Measurements from ENCODE around the gene ARHGAP6. TPM values are rescaled to one million over a fixed set of nuclear protein-coding genes. Genes with fewer than 3 reads are reported as not detected.
A peak's percentile ranks its signal among the peaks of the same experiment; 100 is the strongest.
"Not testable (repeated sequence)": the region's sequence is repeated elsewhere in the genome, so short reads cannot be mapped to it uniquely, and the experiment has no call there.

The ARHGAP6 gene
- total and polyA plus RNA-seq, 3 experiments from 2014 or later = not detected

DNA sequence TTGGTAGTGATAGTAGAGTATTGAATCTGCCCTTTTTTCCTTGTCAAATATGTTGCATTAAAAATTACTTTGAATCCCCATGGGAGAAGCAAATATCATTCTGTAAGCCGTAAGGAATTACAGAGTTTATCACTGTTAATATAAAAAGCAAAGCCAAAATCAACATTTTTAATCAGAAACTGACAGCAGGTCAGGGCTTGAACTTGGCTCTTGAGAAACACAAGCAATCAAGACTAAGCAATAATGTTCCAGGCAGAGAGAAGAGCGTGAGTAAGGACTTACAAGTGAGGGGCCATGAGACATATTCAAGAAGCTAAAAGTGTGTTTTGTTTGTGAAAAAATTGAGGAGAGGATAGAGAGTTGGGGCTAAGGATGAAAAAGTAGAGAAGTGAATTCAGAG, 68.2 kb downstream of the ARHGAP6 start:
- H3K27ac Mint-ChIP-seq = no peak overlapping the region
- POLR2A ChIA-PET = no interaction called here
- no peaks in the 10 kb centered on the region for H3K36me3 ChIP-seq (ENCODE audit: insufficient read depth, low read length)
- no peak overlapping the region for H3K27ac ChIP-seq (ENCODE audit: low read depth, low read length)
- no peaks in the 10 kb centered on the region for H3K9me3 Mint-ChIP-seq
- no peak overlapping the region for H3K4me3 Mint-ChIP-seq
- H3K27me3 ChIP-seq (ENCODE audit: insufficient read depth, low read length, poor library complexity, severe bottlenecking) = no peaks in the 10 kb centered on the region
- H3K4me1 ChIP-seq (ENCODE audit: insufficient read depth, low read length) = no peaks in the 10 kb centered on the region
- H3K4me3 ChIP-seq (ENCODE audit: low read length) = no peak overlapping the region
- DNase-seq = no peak
- H3K4me1 Mint-ChIP-seq = no peaks in the 10 kb centered on the region
- no peaks in the 10 kb centered on the region for H3K9me3 ChIP-seq (ENCODE audit: low read length)
- no peaks in the 10 kb centered on the region for H3K36me3 Mint-ChIP-seq
- CTCF ChIA-PET = no interaction called here
- H3K27me3 Mint-ChIP-seq = peaks cover 12 to 13% of the 10 kb centered on the region in 2 donors

DNA sequence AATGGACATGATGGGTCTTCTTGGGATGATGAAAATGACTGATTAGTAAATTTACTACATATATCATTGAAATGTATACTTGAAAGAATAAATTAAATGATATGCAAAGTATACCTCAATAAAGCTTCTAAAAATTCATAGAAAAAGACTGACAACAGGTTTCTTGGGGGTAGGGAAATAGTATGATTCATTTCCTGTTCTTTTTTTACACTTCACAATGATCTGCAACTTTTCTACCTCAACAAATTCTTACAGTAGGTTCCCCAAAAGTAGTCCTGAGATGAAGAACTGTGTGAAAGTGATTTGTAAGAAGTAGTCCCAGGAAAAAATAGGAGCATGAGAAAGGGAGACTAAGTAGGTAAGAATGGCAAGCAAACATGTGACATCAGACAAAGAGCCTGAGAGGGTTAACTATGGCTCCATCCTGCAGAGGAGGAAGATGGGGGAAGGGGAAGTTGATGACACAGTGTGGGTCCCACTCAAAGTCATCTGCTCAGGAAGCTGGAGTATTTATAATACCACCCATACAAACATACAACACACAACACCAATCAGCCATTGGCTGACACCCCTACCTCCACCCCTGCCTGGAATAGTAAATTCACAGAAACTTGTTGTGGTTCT, 73.9 kb downstream of the ARHGAP6 start:
- Histone ChIP-seq H3K27me3 (ENCODE audit: insufficient read depth, low read length, poor library complexity, severe bottlenecking) (no peaks in the 10 kb centered on the region), H3K4me3 (ENCODE audit: low read length) (no peak overlapping the region), H3K36me3 (ENCODE audit: insufficient read depth, low read length) (no peaks in the 10 kb centered on the region), H3K27ac (ENCODE audit: low read depth, low read length) (no peak overlapping the region), H3K4me1 (ENCODE audit: insufficient read depth, low read length) (no peaks in the 10 kb centered on the region), H3K9me3 (ENCODE audit: low read length) (no peaks in the 10 kb centered on the region)
- H3K36me3 Mint-ChIP-seq = no peaks in the 10 kb centered on the region
- peak overlapping the region in 1 of 8 donors; percentile 15 for H3K27ac Mint-ChIP-seq
- H3K4me3 Mint-ChIP-seq = no peak overlapping the region
- peaks cover 5 to 11% (median 8%) of the 10 kb centered on the region in 3 donors for H3K4me1 Mint-ChIP-seq
- H3K9me3 Mint-ChIP-seq = peaks cover 0 to 1% (median 0%) of the 10 kb centered on the region in 5 donors
- CTCF ChIA-PET = no interaction called here
- peaks cover 5 to 10% of the 10 kb centered on the region in 2 donors for H3K27me3 Mint-ChIP-seq
- no peak for DNase-seq
- POLR2A ChIA-PET = interaction anchor here (0.5 kb wide), 1 partner anchor 33 kb away, joined by 3 read pairs; no protein-coding TSS in a partner anchor

DNA sequence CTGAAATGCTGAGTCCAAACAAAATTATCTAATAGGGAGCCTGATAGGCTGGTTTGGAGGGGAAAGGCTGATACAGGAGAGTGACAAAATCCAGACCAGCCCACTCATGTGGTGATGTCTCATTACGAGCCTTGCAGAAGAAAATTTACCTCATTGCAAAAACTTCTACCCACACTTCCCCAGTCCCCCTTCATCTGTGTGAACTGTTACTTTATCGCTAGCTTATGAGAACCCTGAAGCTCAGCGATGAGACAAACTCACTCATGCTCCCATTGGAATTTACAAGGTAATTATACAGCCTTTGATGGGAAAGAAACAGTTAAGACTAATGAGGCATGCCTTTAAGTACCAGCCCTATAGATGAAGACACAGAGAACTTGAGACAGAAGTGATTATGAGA, 76.1 kb downstream of the ARHGAP6 start:
- no peak for DNase-seq
- no peaks in the 10 kb centered on the region for H3K9me3 ChIP-seq (ENCODE audit: low read length)
- no peak overlapping the region for H3K27ac Mint-ChIP-seq
- ChIA-PET POLR2A (no interaction called here), CTCF (no interaction called here)
- no peak overlapping the region for H3K4me3 Mint-ChIP-seq
- no peaks in the 10 kb centered on the region for H3K36me3 Mint-ChIP-seq
- no peaks in the 10 kb centered on the region for H3K36me3 ChIP-seq (ENCODE audit: insufficient read depth, low read length)
- H3K4me1 Mint-ChIP-seq = peaks cover 5 to 11% (median 8%) of the 10 kb centered on the region in 3 donors
- no peak overlapping the region for H3K4me3 ChIP-seq (ENCODE audit: low read length)
- no peak overlapping the region for H3K27ac ChIP-seq (ENCODE audit: low read depth, low read length)
- H3K4me1 ChIP-seq (ENCODE audit: insufficient read depth, low read length) = no peaks in the 10 kb centered on the region
- no peaks in the 10 kb centered on the region for H3K27me3 ChIP-seq (ENCODE audit: insufficient read depth, low read length, poor library complexity, severe bottlenecking)
- peaks cover 0 to 1% (median 0%) of the 10 kb centered on the region in 5 donors for H3K9me3 Mint-ChIP-seq
- peaks cover 9 to 10% of the 10 kb centered on the region in 2 donors for H3K27me3 Mint-ChIP-seq

DNA sequence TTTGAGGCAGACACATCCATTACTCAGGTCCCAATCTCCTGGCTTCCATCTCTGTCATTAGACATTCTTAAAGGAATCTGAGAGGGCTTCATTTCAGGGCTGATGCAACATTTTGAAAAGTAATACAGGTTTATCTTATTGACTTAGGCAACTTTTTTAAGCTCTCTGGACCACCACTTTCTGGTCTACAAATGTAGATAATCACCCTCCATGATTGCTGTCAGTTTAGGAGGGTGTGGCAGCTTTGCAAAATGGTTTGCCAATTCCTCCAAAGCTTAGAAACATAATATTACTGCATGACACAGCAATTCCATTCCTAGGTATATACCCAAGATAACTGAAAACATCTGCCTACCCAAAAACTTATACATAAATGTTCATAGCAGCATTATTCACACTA, 77.6 kb downstream of the ARHGAP6 start:
- DNase-seq = no peak
- peaks cover 5 to 11% (median 8%) of the 10 kb centered on the region in 3 donors for H3K4me1 Mint-ChIP-seq
- Histone ChIP-seq H3K9me3 (ENCODE audit: low read length) (no peaks in the 10 kb centered on the region), H3K27ac (ENCODE audit: low read depth, low read length) (no peak overlapping the region), H3K4me1 (ENCODE audit: insufficient read depth, low read length) (no peaks in the 10 kb centered on the region), H3K4me3 (ENCODE audit: low read length) (no peak overlapping the region), H3K27me3 (ENCODE audit: insufficient read depth, low read length, poor library complexity, severe bottlenecking) (no peaks in the 10 kb centered on the region), H3K36me3 (ENCODE audit: insufficient read depth, low read length) (no peaks in the 10 kb centered on the region)
- ChIA-PET POLR2A (no interaction called here), CTCF (no interaction called here)
- peaks cover 9 to 10% of the 10 kb centered on the region in 2 donors for H3K27me3 Mint-ChIP-seq
- H3K36me3 Mint-ChIP-seq = no peaks in the 10 kb centered on the region
- H3K4me3 Mint-ChIP-seq = no peak overlapping the region
- H3K9me3 Mint-ChIP-seq = peaks cover 0 to 1% (median 0%) of the 10 kb centered on the region in 5 donors
- H3K27ac Mint-ChIP-seq = no peak overlapping the region

DNA sequence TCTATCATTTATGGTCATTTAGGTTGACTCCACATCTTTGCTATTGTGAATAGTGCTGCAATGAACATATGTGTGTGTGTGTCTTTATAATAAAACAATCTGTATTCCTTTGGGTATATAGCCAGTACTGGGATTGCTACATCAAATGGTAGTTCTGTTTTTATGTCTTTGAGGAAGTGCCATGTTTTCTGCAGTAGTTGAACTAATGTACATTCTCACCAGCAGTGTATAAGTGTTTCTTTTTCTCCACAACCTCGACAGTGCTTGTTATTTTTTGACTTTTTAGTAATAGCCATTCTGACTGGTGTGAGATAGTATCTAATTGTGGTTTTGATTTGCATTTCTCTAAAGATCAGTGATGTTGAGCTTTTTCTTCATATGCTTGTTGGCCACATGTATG, 80.5 kb downstream of the ARHGAP6 start:
- no peak overlapping the region for H3K4me3 ChIP-seq (ENCODE audit: low read length)
- Mint-ChIP-seq H3K4me1 (peaks cover 0 to 2% (median 0%) of the 10 kb centered on the region in 3 donors), H3K4me3 (no peak overlapping the region), H3K36me3 (no peaks in the 10 kb centered on the region), H3K27ac (no peak overlapping the region), H3K9me3 (no peaks in the 10 kb centered on the region), H3K27me3 (peaks cover 9 to 10% of the 10 kb centered on the region in 2 donors)
- H3K36me3 ChIP-seq (ENCODE audit: insufficient read depth, low read length) = no peaks in the 10 kb centered on the region
- no peak overlapping the region for H3K27ac ChIP-seq (ENCODE audit: low read depth, low read length)
- H3K27me3 ChIP-seq (ENCODE audit: insufficient read depth, low read length, poor library complexity, severe bottlenecking) = no peaks in the 10 kb centered on the region
- POLR2A ChIA-PET = no interaction called here
- DNase-seq = no peak
- no peaks in the 10 kb centered on the region for H3K9me3 ChIP-seq (ENCODE audit: low read length)
- no peaks in the 10 kb centered on the region for H3K4me1 ChIP-seq (ENCODE audit: insufficient read depth, low read length)
- CTCF ChIA-PET = no interaction called here

DNA sequence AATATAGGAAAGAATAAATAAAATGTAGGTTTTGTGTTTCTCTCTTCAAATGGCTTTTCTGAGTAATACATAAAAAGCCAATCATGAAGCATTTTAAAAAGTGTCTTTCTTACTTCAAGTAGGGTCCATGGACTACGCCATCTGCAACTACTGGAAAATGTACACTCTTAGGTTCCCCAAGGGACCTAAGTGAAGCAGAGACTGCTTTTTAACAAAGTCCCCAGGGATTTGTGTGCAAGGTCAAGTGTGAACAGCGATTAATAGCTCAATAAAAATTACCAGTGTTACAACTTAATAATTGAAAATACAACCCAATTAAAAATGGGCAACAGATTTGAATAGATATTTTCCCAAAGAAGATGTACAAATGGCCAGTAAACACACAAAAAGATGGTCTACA, 84.9 kb downstream of the ARHGAP6 start:
- no peak overlapping the region for H3K27ac ChIP-seq (ENCODE audit: low read depth, low read length)
- peaks cover 0 to 2% (median 0%) of the 10 kb centered on the region in 5 donors for H3K9me3 Mint-ChIP-seq
- no peak overlapping the region for H3K4me3 ChIP-seq (ENCODE audit: low read length)
- H3K27me3 ChIP-seq (ENCODE audit: insufficient read depth, low read length, poor library complexity, severe bottlenecking) = no peaks in the 10 kb centered on the region
- peaks cover 0 to 2% (median 0%) of the 10 kb centered on the region in 3 donors for H3K4me1 Mint-ChIP-seq
- H3K4me3 Mint-ChIP-seq = no peak overlapping the region
- H3K9me3 ChIP-seq (ENCODE audit: low read length) = no peaks in the 10 kb centered on the region
- peaks cover 8 to 9% of the 10 kb centered on the region in 2 donors for H3K27me3 Mint-ChIP-seq
- ChIA-PET CTCF (no interaction called here), POLR2A (no interaction called here)
- no peak overlapping the region for H3K27ac Mint-ChIP-seq
- H3K4me1 ChIP-seq (ENCODE audit: insufficient read depth, low read length) = no peaks in the 10 kb centered on the region
- no peaks in the 10 kb centered on the region for H3K36me3 Mint-ChIP-seq
- H3K36me3 ChIP-seq (ENCODE audit: insufficient read depth, low read length) = no peaks in the 10 kb centered on the region
- no peak for DNase-seq

DNA sequence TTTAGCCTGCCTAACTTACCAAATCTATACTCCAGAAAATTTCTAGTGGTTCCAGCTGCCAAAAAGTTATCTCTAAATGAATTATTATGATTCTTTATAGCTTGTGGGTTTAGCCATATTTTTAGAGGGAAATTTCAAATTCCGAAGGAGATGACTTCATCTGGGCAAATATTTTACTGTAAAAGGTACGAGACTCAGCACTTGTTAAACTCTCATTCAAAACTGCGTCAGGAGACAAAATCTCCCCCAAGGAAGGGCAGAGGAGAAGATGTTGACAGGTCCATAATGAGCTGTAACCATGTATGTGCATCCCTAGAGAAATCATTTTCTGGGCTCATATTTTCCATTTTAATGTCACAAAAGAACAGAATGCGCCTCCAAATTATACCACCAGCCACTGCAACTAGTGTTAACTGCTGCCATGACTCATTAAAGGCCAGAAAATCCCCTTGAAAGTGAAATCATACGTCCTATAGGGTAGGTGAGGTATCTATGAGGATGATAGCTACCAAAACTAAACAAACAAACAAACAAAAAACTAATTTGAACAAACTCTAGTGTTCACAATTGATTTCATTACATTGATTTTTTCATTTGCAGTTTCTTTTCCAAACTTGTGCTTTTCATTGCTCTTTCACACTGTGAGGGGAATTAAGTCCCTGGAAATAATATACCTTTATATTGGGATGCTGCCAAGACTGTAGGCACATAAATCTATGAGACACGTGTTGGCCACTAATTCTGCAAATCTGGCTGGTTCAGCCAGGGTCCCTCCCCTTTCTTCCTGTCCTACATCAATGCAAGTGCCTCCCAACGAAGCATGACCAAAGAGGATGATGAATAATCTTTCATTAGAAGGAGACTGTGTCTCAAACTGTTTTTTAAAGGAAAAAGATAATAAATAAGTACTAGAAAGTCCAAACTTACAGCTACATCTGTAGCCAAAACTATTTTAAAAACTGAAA, 85.8 kb downstream of the ARHGAP6 start:
- no peak overlapping the region for H3K27ac Mint-ChIP-seq
- H3K4me3 Mint-ChIP-seq = no peak overlapping the region
- POLR2A ChIA-PET = no interaction called here
- H3K27me3 ChIP-seq (ENCODE audit: insufficient read depth, low read length, poor library complexity, severe bottlenecking) = no peaks in the 10 kb centered on the region
- peaks cover 0 to 2% (median 0%) of the 10 kb centered on the region in 3 donors for H3K4me1 Mint-ChIP-seq
- peaks cover 6 to 8% of the 10 kb centered on the region in 2 donors for H3K27me3 Mint-ChIP-seq
- no peaks in the 10 kb centered on the region for H3K36me3 Mint-ChIP-seq
- no peak overlapping the region for H3K27ac ChIP-seq (ENCODE audit: low read depth, low read length)
- DNase-seq = no peak
- CTCF ChIA-PET = no interaction called here
- no peak overlapping the region for H3K4me3 ChIP-seq (ENCODE audit: low read length)
- no peaks in the 10 kb centered on the region for H3K4me1 ChIP-seq (ENCODE audit: insufficient read depth, low read length)
- H3K36me3 ChIP-seq (ENCODE audit: insufficient read depth, low read length) = no peaks in the 10 kb centered on the region
- H3K9me3 ChIP-seq (ENCODE audit: low read length) = no peaks in the 10 kb centered on the region
- H3K9me3 Mint-ChIP-seq = peaks cover 0 to 2% (median 0%) of the 10 kb centered on the region in 5 donors

DNA sequence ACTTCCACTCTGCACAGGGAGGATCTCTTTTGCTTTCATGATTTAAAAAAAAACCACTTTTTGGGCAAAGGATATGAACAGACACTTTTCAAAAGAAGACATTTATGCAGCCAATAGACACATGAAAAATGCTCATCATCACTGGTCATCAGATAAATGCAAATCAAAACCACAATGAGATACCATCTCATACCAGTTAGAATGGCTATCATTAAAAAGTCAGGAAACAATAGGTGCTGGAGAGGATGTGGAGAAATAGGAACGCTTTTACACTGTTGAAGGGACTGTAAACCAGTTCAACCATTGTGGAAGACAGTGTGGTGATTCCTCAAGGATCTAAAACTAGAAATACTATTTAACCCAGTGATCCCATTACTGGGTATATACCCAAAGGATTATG, 87.4 kb downstream of the ARHGAP6 start:
- H3K27ac Mint-ChIP-seq, H3K4me1 Mint-ChIP-seq: not testable (repeated sequence)

More for the DNA sequence above, 87.4 kb downstream of the ARHGAP6 start:
- DNase-seq; H3K27me3 Mint-ChIP-seq; H3K9me3 ChIP-seq (ENCODE audit: low read length); H3K4me3 ChIP-seq (ENCODE audit: low read length); CTCF ChIA-PET; H3K4me3 Mint-ChIP-seq; H3K36me3 Mint-ChIP-seq; H3K9me3 Mint-ChIP-seq; H3K36me3 ChIP-seq (ENCODE audit: insufficient read depth, low read length); H3K27me3 ChIP-seq (ENCODE audit: insufficient read depth, low read length, poor library complexity, severe bottlenecking); H3K27ac ChIP-seq (ENCODE audit: low read depth, low read length); POLR2A ChIA-PET; H3K4me1 ChIP-seq (ENCODE audit: insufficient read depth, low read length): not testable (repeated sequence)

All from CD8-positive, alpha-beta memory T cell (primary cell).